ENCODE measurements around the gene RBM20.
"Not testable (repeated sequence)": the region's sequence is repeated elsewhere in the genome, so short reads cannot be mapped to it uniquely, and the experiment has no call there.

The RBM20 gene

DNA sequence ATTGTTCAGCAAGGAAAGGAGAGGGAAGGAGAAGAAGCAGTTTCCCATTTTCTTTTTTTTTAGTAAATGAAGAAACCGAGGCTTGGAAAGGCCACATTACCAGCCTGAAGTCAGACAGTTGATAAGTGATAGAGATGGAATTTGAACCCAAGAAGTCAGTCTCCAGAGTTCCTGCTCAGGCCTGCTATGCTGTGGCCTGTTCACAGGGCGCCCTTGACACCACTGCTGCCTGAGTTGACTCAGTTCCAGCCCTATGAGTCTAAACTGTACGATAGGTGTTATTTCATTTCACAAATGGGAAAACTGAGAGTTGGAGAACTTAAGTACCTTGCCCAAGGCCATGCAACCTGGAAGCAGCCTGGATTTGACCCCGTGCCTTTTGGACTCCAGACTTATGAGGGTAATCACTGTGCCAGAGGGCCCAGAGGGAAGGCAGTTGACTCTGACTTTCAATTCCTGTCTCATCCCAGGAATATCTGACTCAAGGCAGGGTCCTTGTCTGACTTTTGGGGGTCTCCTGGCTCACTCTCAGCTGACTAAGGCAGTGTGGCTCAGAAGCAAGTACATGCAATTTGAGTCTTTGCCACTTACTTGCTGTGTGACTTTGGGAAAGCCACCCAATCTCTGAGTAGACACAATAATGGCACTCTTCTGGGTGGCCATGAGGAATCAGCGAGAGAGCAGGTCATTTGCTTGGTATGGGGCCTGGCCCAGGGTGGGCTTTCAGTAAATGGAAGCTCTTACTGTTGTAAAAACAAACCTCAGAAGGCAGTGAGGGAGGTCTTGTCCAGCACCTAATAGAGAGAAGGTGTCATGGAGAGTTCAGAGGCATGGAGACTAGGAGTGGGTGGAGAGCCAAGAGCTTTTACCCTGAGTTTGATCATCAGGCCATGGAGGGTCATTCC, 17.9 kb upstream of the RBM20 start:
- no peak for DNase-seq

GRCh38 chr10:110628161-110628560, 16.0 kb upstream of the RBM20 start:
- DNase-seq, result no peak

DNA sequence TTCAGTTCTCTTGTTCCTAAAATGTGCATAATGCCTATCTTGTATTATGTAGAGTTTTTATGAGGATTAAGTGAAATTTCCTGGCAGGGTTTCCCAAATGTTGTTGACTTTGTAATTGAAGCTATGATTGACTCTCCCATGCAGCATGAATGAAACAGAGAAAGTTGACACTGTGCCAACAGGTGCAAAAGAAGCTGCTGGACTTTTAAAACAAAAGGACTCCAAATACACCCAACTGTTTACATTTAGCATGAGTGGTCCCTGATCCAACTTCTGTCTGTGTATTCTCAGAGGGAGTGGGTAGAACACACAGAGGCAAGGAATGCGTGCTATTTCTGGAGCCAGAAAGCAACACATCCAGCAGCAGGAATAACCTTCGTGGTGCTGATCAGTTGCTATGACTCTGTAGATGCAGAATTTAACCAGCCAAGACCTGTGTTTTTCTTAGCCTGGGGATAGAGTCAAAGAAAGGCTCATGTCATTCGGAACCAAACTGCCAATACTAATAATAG, 14.4 kb upstream of the RBM20 start:
- no peak for DNase-seq

DNA sequence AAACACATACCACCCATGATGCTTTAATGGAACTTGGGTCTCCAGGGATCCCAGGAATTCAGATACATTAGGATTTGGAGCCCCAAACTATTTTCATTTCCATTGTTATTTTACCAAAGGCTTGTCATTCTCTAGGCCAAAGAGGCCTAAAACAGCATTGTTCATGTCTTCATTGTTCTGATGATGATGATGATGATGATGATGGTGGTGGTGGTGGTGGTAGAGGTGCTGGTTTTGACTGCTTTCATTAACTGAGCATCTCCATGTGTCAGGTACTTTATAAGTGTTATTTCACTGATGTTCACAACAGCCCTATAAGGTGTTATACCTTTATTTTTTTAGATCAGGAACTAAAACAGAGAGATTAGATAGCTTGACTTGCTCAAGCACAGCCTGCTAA, 12.2 kb upstream of the RBM20 start:
- DNase-seq, result no peak

GRCh38 chr10:110632591-110633215, 11.4 kb upstream of the RBM20 start:
- DNase-seq, result no peak

GRCh38 chr10:110634527-110635209, 9.5 kb upstream of the RBM20 start:
- DNase-seq, result no peak

DNA sequence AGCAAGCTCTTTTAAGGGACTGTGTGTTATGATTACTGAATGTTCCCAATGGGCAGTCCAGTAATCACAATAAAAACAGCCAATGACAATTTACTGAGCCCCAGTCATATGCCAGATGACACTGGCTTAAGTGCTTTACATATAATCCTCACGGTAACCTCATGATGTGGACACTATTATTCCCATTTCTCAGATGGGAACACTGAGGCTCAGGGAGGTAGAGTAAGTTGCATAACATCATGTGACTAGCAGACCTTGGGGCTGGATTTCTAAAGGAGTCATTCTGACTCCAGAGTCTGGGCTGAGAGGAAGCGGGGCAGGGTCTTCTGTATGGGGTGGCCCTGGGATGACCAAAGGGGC, 7.6 kb upstream of the RBM20 start:
- no peak for DNase-seq

DNA sequence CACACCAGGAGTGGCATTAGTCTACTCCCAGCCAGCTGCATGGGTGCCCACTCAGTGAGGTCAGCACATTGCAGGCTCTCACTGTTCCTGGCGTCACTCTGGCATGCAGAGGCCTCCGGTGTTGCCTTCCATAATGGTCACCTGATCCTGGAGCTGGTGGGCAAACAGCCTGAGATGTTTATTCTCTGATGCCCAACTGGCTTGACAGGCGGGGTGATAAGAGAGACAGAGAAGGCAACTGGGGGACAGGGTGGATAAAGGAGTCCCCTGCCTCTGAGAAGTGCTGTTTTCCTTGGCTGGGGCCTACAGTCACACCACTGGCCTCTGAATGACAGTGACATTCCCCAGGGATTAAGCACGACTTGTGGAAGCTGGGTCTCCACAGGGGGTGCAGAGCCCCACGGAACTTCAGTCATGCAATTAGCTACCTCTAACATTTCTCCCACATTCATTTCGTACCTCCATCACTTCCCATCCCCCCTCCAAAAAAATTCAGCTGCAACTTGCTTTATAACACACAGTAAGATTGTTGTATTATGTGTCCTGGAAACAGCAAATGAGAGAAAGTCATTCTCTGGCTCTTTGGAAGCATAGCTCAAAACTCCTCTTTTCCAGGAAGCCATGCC, 7.1 kb upstream of the RBM20 start:
- no peak for DNase-seq

DNA sequence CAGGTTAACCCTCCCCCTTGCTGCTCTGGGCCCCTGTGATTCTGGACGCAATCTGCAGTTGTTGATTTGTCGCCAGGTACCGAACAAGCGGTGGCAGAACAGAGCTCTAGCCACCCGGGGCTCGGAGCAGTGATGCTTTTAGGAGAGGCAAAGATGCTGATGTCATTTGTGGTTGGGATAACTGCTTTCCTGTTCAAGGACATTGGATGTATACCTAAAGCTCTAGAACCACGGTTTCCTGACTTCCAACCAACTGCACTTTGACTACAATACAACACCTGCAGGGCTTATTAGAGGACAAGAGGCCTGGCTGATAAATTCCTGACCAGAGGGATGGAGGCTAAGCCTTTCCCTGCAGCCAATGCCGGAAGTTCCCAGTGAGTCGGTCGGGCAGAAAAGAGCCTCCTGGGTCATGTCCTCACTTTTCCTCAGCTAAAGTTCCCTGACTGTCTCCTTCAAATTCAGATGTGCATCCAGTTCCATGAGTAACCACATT, 6.5 kb upstream of the RBM20 start:
- no peak for DNase-seq

DNA sequence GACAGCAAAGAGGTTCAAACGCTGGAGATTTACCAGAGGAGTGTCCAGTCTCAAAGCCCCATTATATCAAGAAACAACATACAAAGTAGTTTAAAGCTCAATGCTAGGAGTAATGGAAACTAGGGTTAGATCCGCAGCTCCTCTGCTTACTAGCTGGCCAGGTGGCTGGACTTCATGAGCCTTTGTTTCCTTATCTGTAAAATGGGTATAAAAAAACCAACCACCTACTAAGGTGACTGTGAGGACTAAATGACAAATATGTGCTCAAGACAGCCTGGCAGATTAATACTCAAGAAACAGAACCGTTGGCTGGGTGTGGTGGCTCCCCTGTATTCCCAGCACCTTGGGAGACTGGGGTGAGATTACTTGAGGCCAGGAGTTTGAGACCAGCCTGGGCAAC, 5.8 kb upstream of the RBM20 start:
- no peak for DNase-seq

DNA sequence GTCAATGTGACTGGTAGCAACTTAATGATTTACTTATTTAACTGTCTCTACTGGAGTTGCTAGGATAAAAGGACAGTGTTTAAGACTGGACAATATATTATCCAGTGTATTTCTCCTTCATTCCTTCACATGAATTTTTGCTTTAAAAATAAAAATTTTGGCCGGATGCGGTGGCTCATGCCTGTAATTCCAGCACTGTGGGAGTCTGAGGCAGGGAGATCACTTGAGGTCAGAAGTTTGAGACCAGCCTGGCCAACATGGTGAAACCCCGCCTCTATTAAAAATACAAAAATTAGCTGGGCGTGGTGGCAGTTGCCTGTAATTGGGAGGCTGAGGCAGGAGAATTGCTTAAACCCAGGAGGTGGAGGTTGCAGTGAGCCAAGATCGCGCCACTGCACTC, 5.1 kb upstream of the RBM20 start:
- not testable (repeated sequence) for DNase-seq

GRCh38 chr10:110639858-110640257, 4.3 kb upstream of the RBM20 start:
- DNase-seq, result not testable (repeated sequence)

DNA sequence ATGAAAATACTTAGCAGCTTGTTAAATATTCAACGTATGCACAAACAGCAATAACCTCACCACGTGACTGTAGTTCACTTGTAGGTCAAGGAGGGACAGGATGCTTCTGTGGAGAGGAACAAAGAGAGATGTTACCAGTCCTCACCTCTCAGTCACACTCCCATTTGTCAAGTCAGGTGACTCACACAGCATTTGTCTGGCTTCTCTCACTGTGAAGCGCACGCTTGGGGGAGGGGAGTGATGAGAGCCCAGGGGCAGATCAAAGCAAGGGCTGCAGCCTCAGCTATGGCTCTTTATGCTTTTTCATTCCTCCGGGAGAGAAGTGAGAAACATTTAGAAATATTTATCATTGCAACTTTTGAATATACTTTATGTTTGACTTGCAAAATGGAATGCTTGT, 2.9 kb upstream of the RBM20 start:
- no peak for DNase-seq

DNA sequence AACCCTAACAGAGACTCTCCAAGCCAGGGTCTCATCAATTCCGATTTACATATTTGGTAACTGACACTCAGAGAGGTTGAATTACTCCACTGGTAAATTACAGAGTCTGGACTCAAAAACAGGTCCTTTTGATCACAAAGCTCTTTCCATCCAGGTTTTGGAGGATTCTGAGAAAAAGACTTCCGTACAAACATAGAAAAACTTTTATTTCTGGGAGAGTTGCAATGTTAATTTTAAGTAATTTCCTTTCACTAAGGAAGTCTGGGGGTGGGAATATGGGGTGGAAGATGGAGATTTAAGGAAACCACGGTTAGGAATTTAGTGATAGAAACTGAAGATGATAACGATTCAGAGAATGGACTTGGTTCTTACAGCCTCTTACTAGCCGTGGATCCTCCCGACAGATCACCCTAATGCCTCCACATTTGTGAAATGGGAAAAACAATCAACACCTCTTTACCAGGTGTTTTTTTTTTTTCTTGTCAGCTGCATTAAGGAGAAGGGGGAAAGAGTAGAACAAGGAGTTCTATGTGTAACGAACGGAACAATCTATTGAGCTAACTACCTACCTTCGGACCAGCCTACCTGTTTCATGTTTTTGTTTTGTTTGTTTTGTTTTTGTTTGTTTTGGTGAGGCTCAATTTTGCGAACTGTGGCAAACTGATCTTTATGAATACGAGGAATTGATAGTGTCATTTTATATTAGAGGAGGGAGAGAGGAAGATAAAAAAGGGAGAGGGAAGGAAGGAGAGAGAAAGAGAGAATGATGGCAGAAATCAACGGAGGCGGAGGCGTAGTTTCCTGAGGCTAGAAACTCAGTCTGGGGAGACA, 1.7 kb upstream of the RBM20 start:
- no peak for DNase-seq

GRCh38 chr10:110643035-110643652, 992 bp upstream of the RBM20 start:
- no peak for DNase-seq

DNA sequence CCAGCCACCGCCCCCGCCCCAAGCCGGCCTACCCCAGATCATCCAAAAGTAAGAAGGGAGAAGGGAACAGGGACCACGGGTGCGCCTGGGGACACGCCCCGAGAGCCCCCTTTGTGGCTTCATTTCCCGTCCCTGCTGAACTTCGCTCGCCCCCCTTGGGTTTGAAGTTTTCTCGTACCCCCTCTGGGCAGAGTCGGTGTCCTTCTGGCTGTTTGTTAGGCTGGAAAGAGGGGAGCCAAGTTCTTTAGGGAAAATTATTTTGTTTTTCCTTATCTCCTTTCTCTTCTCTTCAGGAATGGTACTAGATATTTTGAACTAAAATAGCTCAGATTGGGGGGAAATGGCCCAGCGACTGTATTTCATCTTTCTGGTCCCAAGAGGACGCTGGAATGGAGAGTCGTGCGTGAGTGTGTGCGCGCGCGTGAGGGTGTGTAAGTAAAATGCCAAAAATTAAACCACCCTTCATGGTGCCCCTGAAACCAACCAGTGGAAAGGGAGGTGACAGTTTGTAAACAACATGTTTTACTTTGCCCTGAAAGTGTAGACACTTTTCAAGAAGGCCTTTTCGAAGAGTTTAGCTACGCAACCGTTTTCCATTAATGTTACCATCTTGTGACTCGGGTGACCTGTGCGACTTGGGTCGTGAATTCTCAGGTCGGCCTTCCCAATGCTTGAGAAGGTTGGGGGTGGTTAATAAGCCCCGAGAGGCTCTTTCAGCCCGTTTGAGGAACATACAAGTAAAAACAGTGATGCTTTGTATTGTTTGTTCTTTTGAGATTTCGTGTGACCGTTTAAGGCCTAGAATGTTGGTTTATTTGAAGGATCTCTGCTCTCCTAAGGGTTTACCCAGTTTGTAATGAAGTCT, 694 bp downstream of the RBM20 start:
- DNase-seq, result no peak

DNA sequence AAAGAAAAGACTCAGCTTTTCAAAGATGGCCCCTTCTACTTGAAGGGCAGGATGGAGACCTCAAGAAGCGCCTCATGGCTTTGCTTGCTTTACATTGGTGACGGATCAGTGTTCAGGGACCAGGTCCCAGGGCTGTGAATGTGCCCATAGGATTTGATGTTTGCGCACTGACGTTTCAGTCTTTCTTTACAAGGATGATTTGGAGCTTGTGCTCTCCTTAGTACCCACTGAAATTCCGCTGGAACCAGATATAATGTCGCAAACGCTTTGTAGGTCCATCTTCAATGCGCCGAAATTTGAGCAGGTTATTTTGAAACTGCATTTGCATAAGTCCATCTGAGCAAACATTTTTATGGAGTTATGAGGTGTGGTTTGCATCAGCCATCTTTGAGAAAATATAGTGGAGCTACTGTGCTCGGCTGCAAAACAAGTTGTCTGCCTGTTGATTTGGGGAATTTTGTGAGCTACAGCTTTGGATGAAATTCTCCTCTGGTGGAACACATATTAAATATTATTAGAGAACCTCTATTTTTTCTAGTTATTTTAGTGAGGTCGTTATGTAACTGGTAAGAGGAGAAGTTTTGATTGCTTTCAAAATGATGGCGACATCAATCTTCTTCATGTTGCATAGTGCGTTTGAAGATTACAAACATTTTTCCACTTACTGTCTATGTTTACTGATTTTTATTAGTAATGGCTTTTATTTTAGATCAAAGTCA, 2.4 kb downstream of the RBM20 start:
- no peak for DNase-seq

GRCh38 chr10:110647136-110647430, 2.9 kb downstream of the RBM20 start:
- DNase-seq, result no peak

DNA sequence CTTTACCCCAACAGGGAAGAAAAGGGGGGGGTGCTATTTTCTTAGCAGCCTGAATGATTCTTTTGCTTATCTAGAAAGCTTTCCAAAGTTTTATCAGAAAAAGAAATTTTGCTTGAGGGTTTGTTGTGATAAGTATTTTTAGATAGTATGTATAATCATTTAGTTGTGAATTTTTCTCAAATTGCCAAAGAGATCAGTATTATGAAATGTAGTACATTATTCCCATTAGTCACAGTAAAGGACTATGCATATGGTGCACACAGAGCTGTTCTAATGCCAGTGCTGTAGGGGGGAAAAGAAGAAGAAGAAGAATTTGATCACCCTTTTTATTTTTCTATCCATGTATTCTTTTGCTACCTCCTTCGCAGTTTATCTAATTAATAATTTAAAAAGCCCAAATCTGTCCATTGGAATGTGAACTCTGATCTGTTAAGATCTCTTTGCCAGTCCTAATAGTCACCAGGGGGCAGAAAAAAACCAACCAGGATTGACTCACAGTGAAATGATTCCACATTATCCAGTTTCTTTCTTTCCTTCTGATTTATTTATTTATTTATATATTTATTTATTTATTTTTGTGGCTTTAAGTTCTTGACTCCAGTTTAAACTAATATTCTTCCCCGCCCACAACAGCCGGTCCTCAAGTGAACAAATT, 4.7 kb downstream of the RBM20 start:
- DNase-seq, result no peak

Data from GF-D8 (cell line).